Smooth muscle cell (in vitro differentiated cells): ENCODE measurements around the gene GLB1L3. TPM values are rescaled to one million over a fixed set of nuclear protein-coding genes. Genes with fewer than 3 reads are reported as not detected.
"Not testable (repeated sequence)": the region's sequence is repeated elsewhere in the genome, so short reads cannot be mapped to it uniquely, and the experiment has no call there.

ENCODE experiments used
- DNase-seq: peaks from one replicate; lab custom pipeline; 2025; ENCODE audit not compliant: unreplicated experiment; lab: John Stamatoyannopoulos, UW
- H2AFZ ChIP-seq: fragments of 200-600 bp; sonication (generic); 2 replicates; pipeline ENCODE4 v1.6.0; 2016; ENCODE audit warnings: antibody characterized with exemption, low read depth, mild to moderate bottlenecking
- H3F3A ChIP-seq: fragments of 200-600 bp; sonication (generic); 2 replicates; pipeline ENCODE4 v1.6.0; 2017; ENCODE audit warnings: antibody characterized with exemption, low read depth
- H3K27ac ChIP-seq: fragments of 200-600 bp; sonication (generic); 2 replicates; pipeline ENCODE4 v1.5.1; 2016; ENCODE audit warnings: low read depth, mild to moderate bottlenecking
- H3K27me3 ChIP-seq: fragments of 200-600 bp; sonication (generic); 2 replicates; pipeline ENCODE4 v1.6.1; 2016; ENCODE audit warnings: low read depth, mild to moderate bottlenecking
- H3K36me3 ChIP-seq: fragments of 200-600 bp; sonication (generic); 2 replicates; pipeline ENCODE4 v1.5.1; 2016; ENCODE audit warnings: low read depth
- H3K4me1 ChIP-seq: fragments of 200-600 bp; sonication (generic); 2 replicates; pipeline ENCODE4 v1.5.1; 2016; ENCODE audit warnings: low read depth
- H3K4me2 ChIP-seq: fragments of 200-600 bp; sonication (generic); 2 replicates; pipeline ENCODE4 v1.6.0; 2016; ENCODE audit warnings: mild to moderate bottlenecking
- H3K4me3 ChIP-seq: fragments of 200-600 bp; sonication (generic); 2 replicates; pipeline ENCODE4 v1.5.1; 2016; ENCODE audit warnings: mild to moderate bottlenecking
- H3K79me2 ChIP-seq: fragments of 200-600 bp; sonication (generic); 2 replicates; pipeline ENCODE4 v1.6.0; 2016; ENCODE audit warnings: low read depth, mild to moderate bottlenecking
- H3K9ac ChIP-seq: fragments of 200-600 bp; sonication (generic); 2 replicates; pipeline ENCODE4 v1.6.0; 2016; ENCODE audit warnings: low read depth
- H3K9me3 ChIP-seq: fragments of 200-600 bp; sonication (generic); replicated peaks from 2 replicates; pipeline ENCODE4 v1.5.1; 2016; ENCODE audit warnings: low read depth
- H4K20me1 ChIP-seq: fragments of 200-600 bp; sonication (generic); 2 replicates; pipeline ENCODE4 v1.6.0; 2016; ENCODE audit warnings: low read depth
- WGBS: methylation state at CpG from one replicate; pipeline ENCODE4 v1.1.7; 2016; ENCODE audit warnings: low lambda C conversion rate; 5-methylcytosine and 5-hydroxymethylcytosine counted together
- polyA plus RNA-seq: library from polyadenylated mRNA; unstranded; fragments of >200 nt; fragmentation: Nextera tagmentation; extraction: Ambion mirVana; gene quantifications from 2 replicates; pipeline ENCODE4 v1.2.1, GENCODE V29; 2016
- total RNA-seq: library from RNA; depleted of rRNA; stranded (reverse); fragments of >200 nt; gene quantifications from 2 replicates; pipeline ENCODE4 v1.2.3, GENCODE V29; 2014
- TF ChIP-seq, protein P1 (sequence below): fragments of 200-600 bp; sonication (generic); IDR thresholded peaks from 2 replicates; pipeline ENCODE4 v1.5.1; 2017; ENCODE audit warnings: borderline replicate concordance, mild to moderate bottlenecking, antibody characterized with exemption; ENCODE audit not compliant: insufficient read depth, poor library complexity, severe bottlenecking

The GLB1L3 gene
- total and polyA plus RNA-seq, 2 experiments from 2014 or later, result not detected

DNA sequence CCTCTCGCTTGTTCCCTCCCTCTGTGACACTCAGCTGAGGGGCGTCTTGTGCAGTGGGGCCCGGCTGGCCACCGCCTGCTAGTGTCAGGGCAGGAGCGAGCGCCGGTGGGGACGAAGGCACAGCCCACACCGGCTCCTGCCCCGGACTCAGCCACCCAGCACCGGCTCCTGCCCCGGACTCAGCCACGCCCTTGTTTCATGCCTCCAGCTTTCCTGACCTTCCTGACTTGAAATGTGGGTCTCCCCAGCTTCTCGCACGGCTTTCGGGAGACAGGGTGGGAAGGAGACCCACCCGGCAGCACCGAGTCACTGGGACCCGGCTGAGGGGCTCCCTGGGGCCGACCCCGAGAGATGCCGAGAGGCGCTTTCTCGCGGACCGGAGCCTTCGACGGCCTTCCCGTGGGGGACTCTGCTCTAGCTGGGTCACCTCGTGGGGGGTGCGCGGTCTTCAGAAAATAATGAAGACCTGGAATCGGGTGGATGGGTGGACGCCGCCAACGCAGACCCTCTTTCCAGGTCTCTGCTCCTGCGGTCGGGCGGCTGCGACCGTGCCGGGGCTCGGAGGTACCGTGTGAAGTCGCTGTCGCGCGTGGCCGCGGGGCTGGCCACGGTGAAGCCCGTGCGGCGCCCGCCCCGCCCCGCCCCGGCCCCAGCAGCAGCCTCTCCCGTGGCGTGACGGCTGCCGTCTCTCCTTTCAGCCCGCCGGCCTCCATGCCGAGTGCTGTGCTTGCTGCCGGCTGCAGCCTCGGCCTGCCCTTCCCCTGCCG is 65.8 kb downstream of the GLB1L3 start:
- Histone ChIP-seq H3K79me2 (no peaks in the 10 kb centered on the region), H3K4me1 (no peaks in the 10 kb centered on the region), H3K4me3 (no peak overlapping the region), H3K27me3 (no peaks in the 10 kb centered on the region), H3K9ac (no peak overlapping the region), H3F3A (no peaks in the 10 kb centered on the region), H3K27ac (no peak overlapping the region), H4K20me1 (no peaks in the 10 kb centered on the region), H2AFZ (no peak overlapping the region), H3K9me3 (no peaks in the 10 kb centered on the region), H3K36me3 (no peaks in the 10 kb centered on the region), H3K4me2 (no peak overlapping the region)
- WGBS, result 93% methylated on average over 49 of the region's 68 CpGs
- no peak for DNase-seq
- TF ChIP-seq, protein P1, sequence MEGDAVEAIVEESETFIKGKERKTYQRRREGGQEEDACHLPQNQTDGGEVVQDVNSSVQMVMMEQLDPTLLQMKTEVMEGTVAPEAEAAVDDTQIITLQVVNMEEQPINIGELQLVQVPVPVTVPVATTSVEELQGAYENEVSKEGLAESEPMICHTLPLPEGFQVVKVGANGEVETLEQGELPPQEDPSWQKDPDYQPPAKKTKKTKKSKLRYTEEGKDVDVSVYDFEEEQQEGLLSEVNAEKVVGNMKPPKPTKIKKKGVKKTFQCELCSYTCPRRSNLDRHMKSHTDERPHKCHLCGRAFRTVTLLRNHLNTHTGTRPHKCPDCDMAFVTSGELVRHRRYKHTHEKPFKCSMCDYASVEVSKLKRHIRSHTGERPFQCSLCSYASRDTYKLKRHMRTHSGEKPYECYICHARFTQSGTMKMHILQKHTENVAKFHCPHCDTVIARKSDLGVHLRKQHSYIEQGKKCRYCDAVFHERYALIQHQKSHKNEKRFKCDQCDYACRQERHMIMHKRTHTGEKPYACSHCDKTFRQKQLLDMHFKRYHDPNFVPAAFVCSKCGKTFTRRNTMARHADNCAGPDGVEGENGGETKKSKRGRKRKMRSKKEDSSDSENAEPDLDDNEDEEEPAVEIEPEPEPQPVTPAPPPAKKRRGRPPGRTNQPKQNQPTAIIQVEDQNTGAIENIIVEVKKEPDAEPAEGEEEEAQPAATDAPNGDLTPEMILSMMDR, result no peak

DNA sequence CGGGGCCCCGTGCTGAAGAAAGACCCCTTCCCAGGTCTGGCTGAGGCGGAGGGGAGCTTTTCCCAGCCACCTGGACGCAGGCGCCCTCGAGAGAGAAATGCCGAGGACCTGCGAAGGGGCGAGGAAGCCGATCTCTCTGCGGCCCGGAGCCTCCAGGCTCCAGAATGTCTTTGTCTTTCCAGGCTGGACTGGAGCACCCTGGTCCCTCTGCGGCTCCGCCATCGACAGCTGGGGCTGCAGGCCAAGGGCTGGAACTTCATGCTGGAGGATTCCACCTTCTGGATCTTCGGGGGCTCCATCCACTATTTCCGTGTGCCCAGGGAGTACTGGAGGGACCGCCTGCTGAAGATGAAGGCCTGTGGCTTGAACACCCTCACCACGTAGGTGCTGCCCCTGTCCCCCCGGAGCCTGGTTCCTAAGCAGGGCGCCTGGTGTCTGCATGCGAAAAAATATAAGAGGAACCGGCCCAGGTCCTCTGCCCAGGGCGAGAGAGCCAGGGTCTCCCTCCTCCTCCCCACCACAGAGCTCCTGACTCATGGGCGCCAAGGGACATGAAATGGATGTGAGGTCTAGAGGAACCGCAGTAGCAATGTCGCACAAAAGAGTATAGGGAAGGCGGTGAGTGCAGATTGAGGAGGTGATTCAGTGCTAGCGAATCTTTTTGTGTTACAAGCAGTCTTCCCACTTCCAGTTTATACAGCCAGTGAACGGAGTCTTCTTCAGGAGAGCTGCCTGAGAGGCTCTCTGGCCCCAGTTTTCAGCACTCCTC is 66.6 kb downstream of the GLB1L3 start:
- H3K9me3 ChIP-seq, result no peaks in the 10 kb centered on the region
- no peak overlapping the region for H3K4me2 ChIP-seq
- no peaks in the 10 kb centered on the region for H3F3A ChIP-seq
- no peak overlapping the region for H3K4me3 ChIP-seq
- no peak overlapping the region for H3K27ac ChIP-seq
- no peaks in the 10 kb centered on the region for H4K20me1 ChIP-seq
- H3K9ac ChIP-seq, result no peak overlapping the region
- no peaks in the 10 kb centered on the region for H3K36me3 ChIP-seq
- H2AFZ ChIP-seq, result no peak overlapping the region
- H3K79me2 ChIP-seq, result no peaks in the 10 kb centered on the region
- DNase-seq, result no peak
- H3K27me3 ChIP-seq, result no peaks in the 10 kb centered on the region
- 95% methylated on average over 30 of the region's 30 CpGs for WGBS
- TF ChIP-seq, protein P1, result no peak
- no peaks in the 10 kb centered on the region for H3K4me1 ChIP-seq

DNA sequence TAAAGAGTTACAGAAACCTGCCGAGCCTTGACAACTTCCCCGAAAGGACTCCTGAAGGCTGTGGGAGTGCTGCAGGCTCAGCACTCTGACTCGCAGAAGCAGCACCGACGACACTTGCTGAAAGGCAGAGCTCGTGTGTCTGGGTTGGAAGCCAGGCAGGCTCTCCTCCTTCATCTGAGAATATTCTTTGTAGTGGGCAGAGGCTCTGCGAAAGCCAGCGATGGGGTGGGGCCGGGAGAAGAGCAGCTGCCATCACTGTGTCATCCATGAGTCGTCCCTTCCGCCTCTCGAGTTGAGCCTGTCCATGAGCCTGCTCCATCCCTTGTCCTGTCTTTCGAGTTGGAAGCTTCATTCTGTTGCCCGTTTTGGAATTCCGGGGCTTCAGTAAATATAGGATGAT is 67.5 kb downstream of the GLB1L3 start:
- H3K27ac ChIP-seq, result no peak overlapping the region
- no peaks in the 10 kb centered on the region for H3K9me3 ChIP-seq
- no peaks in the 10 kb centered on the region for H4K20me1 ChIP-seq
- H3K79me2 ChIP-seq, result no peaks in the 10 kb centered on the region
- DNase-seq, result no peak
- H3K4me2 ChIP-seq, result no peak overlapping the region
- H3K9ac ChIP-seq, result no peak overlapping the region
- TF ChIP-seq, protein P1, result no peak
- 71% methylated on average over 15 of the region's 15 CpGs for WGBS
- no peaks in the 10 kb centered on the region for H3K27me3 ChIP-seq
- no peaks in the 10 kb centered on the region for H3K4me1 ChIP-seq
- no peak overlapping the region for H2AFZ ChIP-seq
- no peak overlapping the region for H3K4me3 ChIP-seq
- no peaks in the 10 kb centered on the region for H3F3A ChIP-seq
- no peaks in the 10 kb centered on the region for H3K36me3 ChIP-seq

DNA sequence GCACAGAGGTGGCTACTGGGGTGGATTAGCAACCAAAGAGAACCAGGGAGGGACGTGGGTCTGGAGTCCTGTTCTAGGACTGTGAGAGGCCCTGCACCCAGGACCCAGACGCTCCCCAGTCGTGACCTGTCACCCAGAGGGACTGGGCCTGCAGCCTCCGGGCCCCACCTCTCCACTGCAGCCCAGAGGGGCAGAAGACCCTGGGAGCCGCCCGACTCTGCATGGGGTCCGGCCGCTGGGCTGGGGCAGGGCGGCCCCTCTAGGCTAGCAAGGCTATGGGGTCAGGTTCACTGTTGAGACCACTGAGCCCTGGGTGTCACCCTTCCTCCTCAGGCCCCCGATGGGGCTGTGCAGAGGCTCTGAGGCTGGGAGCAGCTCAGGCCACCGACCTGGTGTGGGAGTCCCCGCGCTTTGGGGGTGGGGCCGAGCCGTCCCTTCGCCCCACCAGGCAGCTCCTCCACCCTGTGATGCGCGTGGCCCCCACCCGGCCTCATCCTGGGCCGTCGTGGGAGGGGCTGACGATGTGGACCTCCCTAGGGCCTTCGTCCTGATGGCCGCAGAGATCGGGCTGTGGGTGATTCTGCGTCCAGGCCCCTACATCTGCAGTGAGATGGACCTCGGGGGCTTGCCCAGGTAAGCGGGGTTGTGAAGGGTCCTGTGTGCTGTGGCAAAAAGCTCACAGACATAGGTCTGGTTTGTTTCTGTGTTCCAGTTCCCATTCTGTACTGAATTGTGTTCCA is 68.5 kb downstream of the GLB1L3 start:
- not testable (repeated sequence) for DNase-seq, H4K20me1 ChIP-seq
- whole genome bisulfite sequencing, result 98% methylated on average over 20 of the region's 28 CpGs

More for the DNA sequence above, 68.5 kb downstream of the GLB1L3 start:
- not testable (repeated sequence) for H3K4me2 ChIP-seq, H3K27ac ChIP-seq, H3K36me3 ChIP-seq, H3K79me2 ChIP-seq, H3K4me3 ChIP-seq, H3K9ac ChIP-seq, H3F3A ChIP-seq, H3K9me3 ChIP-seq, H2AFZ ChIP-seq, H3K27me3 ChIP-seq, H3K4me1 ChIP-seq
